Suprapubic skin (tissue), 4 donors: Measurements from ENCODE around the gene MSH2. TPM values are rescaled to one million over a fixed set of nuclear protein-coding genes. Genes with fewer than 3 reads are reported as not detected.
"Not testable (repeated sequence)": the region's sequence is repeated elsewhere in the genome, so short reads cannot be mapped to it uniquely, and the experiment has no call there.

ENCODE experiments used
- DNase-seq, 2 donors: peaks; one replicate each; pipeline ENCODE4 v3.0.0-alpha.2; 2019; ENCODE audit warnings: low spot score in 2 of 2
- H3K27ac ChIP-seq: fragments of 200-600 bp; sonication (generic); one replicate; pipeline ENCODE4 v1.5.1; 2019
- H3K27me3 ChIP-seq: fragments of 200-600 bp; sonication (generic); one replicate; pipeline ENCODE4 v1.5.1; 2019
- H3K36me3 ChIP-seq: fragments of 200-600 bp; sonication (generic); one replicate; pipeline ENCODE4 v1.5.1; 2019
- H3K4me1 ChIP-seq: fragments of 200-600 bp; sonication (generic); one replicate; pipeline ENCODE4 v1.5.1; 2019
- H3K4me3 ChIP-seq: fragments of 200-600 bp; sonication (generic); one replicate; pipeline ENCODE4 v1.5.1; 2019; ENCODE audit warnings: mild to moderate bottlenecking
- H3K9me3 ChIP-seq: fragments of 200-600 bp; sonication (generic); one replicate; pipeline ENCODE4 v1.5.1; 2019
- CTCF ChIP-seq, 2 donors: fragments of 200-600 bp in 1 of 2; fragments of 450-650 bp in 1 of 2; sonication (generic) in 1 of 2; IDR thresholded peaks; one replicate each; pipeline ENCODE4 v1.5.1; 2016 to 2019; ENCODE audit warnings: antibody characterized with exemption in 2 of 2, mild to moderate bottlenecking in 1 of 2, moderate library complexity in 1 of 2
- EP300 ChIP-seq: sonication (generic); formaldehyde crosslinking; IDR thresholded peaks from one replicate; pipeline ENCODE4 v1.6.1; 2017; ENCODE audit warnings: antibody characterized with exemption
- POLR2A ChIP-seq, 2 donors: fragments of 450-650 bp; IDR thresholded peaks; one replicate each; pipeline ENCODE4 v1.6.1; 2017; ENCODE audit warnings: antibody characterized with exemption in 2 of 2, mild to moderate bottlenecking in 2 of 2, moderate library complexity in 2 of 2
- POLR2AphosphoS5 ChIP-seq, 3 donors: sonication (generic); formaldehyde crosslinking; IDR thresholded peaks; one replicate each; pipeline ENCODE4 v1.6.1; 2017; ENCODE audit warnings: antibody characterized with exemption in 3 of 3
- WGBS: methylation state at CpG from one replicate; pipeline ENCODE4 v1.1.5; 2018; 5-methylcytosine and 5-hydroxymethylcytosine counted together
- total RNA-seq, 4 donors: library from RNA; depleted of rRNA; stranded (reverse); fragments of >200 nt; gene quantifications; one replicate each; pipeline ENCODE4 v1.1.0, GENCODE V29; 2016

MSH2 gene
- total RNA-seq, 4 donors from 2014 or later = 11.8 to 18.1 (median 13.8) TPM

DNA sequence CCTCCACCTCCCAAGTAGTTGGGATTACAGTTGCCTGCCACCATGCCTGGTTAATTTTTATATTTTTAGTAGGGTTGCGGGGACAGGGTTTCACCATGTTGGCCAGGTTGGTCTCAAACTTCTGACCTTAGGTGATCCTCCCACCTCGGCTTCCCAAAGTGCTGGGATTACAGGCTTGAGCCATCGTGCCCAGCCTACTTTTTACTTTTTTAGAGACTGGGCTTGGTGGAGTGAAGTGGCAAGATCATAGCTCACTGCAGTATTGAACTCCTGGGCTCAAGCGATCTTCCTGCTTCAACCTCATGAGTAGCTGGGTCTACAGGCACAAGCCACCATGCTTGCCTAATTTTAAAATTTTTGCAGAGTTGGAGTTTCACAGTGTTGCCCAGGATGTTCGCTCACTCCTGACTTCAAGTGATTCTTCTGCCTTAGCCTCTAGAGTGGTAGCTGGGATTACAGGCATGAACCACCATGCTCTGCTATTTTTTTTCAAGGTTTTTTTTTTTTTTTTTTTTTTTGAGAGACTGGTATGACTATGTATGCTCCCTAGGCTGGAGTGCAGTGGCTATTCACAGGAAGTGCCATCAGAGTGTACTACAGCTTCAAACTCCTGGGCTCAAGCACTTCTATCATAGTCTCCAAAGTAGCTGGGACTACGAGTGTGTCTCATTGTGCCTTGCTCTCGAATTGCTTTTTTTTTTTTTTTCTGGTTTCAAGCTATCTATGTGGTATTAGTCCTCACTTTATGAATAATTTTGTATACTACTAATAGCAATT is 11.9 kb downstream of the MSH2 start:
- peaks cover 29% of the 10 kb centered on the region for H3K36me3 ChIP-seq
- H3K27ac ChIP-seq = no peak overlapping the region
- whole genome bisulfite sequencing = 91% methylated on average over 7 of the region's 7 CpGs
- TF ChIP-seq POLR2AphosphoS5 (IDR thresholded peaks at IDR 0.05) (no peak), POLR2A (IDR thresholded peaks at IDR 0.05) (no peak), EP300 (no peak), CTCF (IDR thresholded peaks at IDR 0.05) (no peak)
- H3K4me1 ChIP-seq = no peaks in the 10 kb centered on the region
- no peak overlapping the region for H3K4me3 ChIP-seq
- no peak for DNase-seq
- no peaks in the 10 kb centered on the region for H3K9me3 ChIP-seq
- H3K27me3 ChIP-seq = no peaks in the 10 kb centered on the region

DNA sequence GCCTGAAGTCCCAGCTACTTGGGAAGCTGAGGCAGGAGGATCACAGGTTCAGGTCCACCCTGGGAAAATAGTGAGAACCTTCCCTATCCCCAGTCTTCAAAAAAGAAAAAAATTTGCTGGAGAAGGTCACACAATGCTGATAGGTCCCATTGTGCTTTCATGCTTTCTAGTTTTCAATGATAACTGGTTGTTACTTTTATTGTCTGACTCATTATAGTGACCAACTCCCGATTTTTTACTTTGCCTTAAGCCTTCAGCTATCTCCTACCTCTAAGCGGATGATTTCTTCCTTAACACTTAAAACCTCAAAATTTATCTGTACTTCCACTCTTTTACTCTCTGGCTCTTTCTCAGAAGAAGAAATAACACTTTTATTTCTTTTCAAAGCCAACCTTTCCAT is 17.3 kb downstream of the MSH2 start:
- Histone ChIP-seq H3K4me1 (no peaks in the 10 kb centered on the region), H3K36me3 (peaks cover 29% of the 10 kb centered on the region), H3K4me3 (no peak overlapping the region), H3K27ac (no peak overlapping the region), H3K27me3 (no peaks in the 10 kb centered on the region), H3K9me3 (no peaks in the 10 kb centered on the region)
- no peak for DNase-seq
- 89% methylated on average over 2 of the region's 2 CpGs for WGBS
- no peak for TF ChIP-seq CTCF (IDR thresholded peaks at IDR 0.05)
- no peak for TF ChIP-seq POLR2AphosphoS5 (IDR thresholded peaks at IDR 0.05)
- TF ChIP-seq POLR2A (IDR thresholded peaks at IDR 0.05) = no peak
- TF ChIP-seq EP300 = no peak

DNA sequence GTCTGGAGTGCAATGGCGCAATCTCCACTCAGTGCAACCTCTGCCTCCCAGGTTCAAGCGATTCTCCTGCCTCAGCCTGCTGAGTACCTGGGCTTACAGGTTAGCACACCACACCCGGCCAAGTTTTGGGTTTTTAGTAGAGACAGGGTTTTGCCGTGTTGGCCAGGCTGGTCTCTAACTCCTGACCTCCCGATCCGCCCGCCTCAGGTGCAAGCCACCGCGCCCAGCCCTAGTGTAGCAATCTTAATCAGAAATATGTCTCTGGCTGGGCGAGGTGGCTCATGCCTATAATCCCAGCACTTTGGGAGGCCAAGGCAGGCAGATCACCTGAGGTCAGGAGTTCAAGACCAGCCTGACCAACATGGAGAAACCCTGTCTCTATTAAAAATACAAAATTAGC is 17.7 kb downstream of the MSH2 start:
- H3K9me3 ChIP-seq = not testable (repeated sequence)
- WGBS = 91% methylated on average over 10 of the region's 10 CpGs
- peaks cover 29% of the 10 kb centered on the region for H3K36me3 ChIP-seq

DNA sequence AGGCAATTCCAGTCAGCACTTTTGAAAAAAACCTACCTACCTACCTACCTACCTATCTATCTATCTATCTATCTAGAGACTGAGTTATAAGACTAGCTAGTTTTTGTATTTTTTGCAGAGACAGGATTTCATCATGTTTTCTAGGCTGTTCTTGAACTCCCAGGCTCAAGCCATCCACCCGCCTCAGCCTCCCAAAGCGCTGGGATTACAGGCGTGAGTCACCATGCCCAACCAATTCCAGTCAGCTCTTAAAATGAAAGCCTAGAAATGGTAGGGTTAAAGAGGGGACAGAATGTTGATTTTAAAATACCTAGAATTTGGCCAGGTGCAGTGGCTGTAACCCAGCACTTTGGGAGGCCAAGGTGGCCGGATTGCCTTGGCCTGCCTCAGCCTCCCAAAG is 19.1 kb downstream of the MSH2 start:
- H3K4me3 ChIP-seq = no peak overlapping the region
- 100% methylated on average over 4 of the region's 4 CpGs for WGBS
- no peaks in the 10 kb centered on the region for H3K27me3 ChIP-seq
- no peak for DNase-seq
- H3K27ac ChIP-seq = no peak overlapping the region
- no peaks in the 10 kb centered on the region for H3K9me3 ChIP-seq
- no peaks in the 10 kb centered on the region for H3K4me1 ChIP-seq
- H3K36me3 ChIP-seq = peaks cover 26% of the 10 kb centered on the region
- no peak for TF ChIP-seq POLR2AphosphoS5 (IDR thresholded peaks at IDR 0.05)

More for the DNA sequence above, 17.7 kb downstream of the MSH2 start:
- H3K27ac ChIP-seq, H3K4me1 ChIP-seq, H3K4me3 ChIP-seq, DNase-seq, H3K27me3 ChIP-seq: not testable (repeated sequence)

GRCh38 chr2:47422560-47422959 is 19.6 kb downstream of the MSH2 start:
- WGBS = 73% methylated on average over 2 of the region's 2 CpGs
- H3K27me3 ChIP-seq = no peaks in the 10 kb centered on the region

GRCh38 chr2:47426786-47427185 is 23.8 kb downstream of the MSH2 start:
- DNase-seq = no peak
- Histone ChIP-seq H3K27me3 (no peaks in the 10 kb centered on the region), H3K36me3 (peaks cover 30% of the 10 kb centered on the region), H3K27ac (no peak overlapping the region), H3K4me1 (no peaks in the 10 kb centered on the region), H3K4me3 (no peak overlapping the region), H3K9me3 (no peaks in the 10 kb centered on the region)
- WGBS = 91% methylated on average over 4 of the region's 4 CpGs
- TF ChIP-seq EP300 (no peak), POLR2AphosphoS5 (IDR thresholded peaks at IDR 0.05) (no peak), POLR2A (IDR thresholded peaks at IDR 0.05) (no peak), CTCF (IDR thresholded peaks at IDR 0.05) (no peak)

More at GRCh38 chr2:47422560-47422959, 19.6 kb downstream of the MSH2 start:
- H3K4me1 ChIP-seq = no peaks in the 10 kb centered on the region
- H3K9me3 ChIP-seq = no peaks in the 10 kb centered on the region
- no peak for DNase-seq
- no peak overlapping the region for H3K27ac ChIP-seq
- peaks cover 20% of the 10 kb centered on the region for H3K36me3 ChIP-seq
- TF ChIP-seq POLR2A (IDR thresholded peaks at IDR 0.05) (no peak), CTCF (IDR thresholded peaks at IDR 0.05) (no peak), EP300 (no peak), POLR2AphosphoS5 (IDR thresholded peaks at IDR 0.05) (no peak)
- H3K4me3 ChIP-seq = no peak overlapping the region
